IMR-90 (cell line): Measurements from ENCODE around the gene SFXN2. TPM values are rescaled to one million over a fixed set of nuclear protein-coding genes. Genes with fewer than 3 reads are reported as not detected.

Experiments
- polyA plus RNA-seq, 3 experiments: library from polyadenylated mRNA; depleted of rRNA; stranded (reverse); fragments of >200 nt; gene quantifications; 2 replicates each; pipeline ENCODE4 v1.2.3, GENCODE V29; 2012; ENCODE audit warnings: low replicate concordance in 1 of 3
- total RNA-seq: library from RNA; depleted of rRNA; stranded (reverse); fragments of >200 nt; gene quantifications from 2 replicates; pipeline ENCODE4 v1.2.3, GENCODE V29; 2012; rRNA removed

Gene SFXN2
- total and polyA plus RNA-seq, 2 of the 4 experiments (the other 2 are of a cell fraction): 6.9 to 11.7 TPM

Other genes starting within 250 kb of the SFXN2 start
- 126 and 157 TPM in 2 replicates for gene ACTR1A, start 211.9 kb upstream of the SFXN2 start, total RNA-seq
- gene ACTR1A, start 211.9 kb upstream of the SFXN2 start, polyA plus RNA-seq (2012; rRNA removed): 142 and 155 TPM in 2 replicates
- 2.2 TPM in 2 replicates for gene SUFU, start 210.7 kb upstream of the SFXN2 start, total RNA-seq
- gene SUFU, start 210.7 kb upstream of the SFXN2 start, polyA plus RNA-seq (2012; rRNA removed): 10.0 and 11.0 TPM in 2 replicates
- gene TRIM8, start 70.2 kb upstream of the SFXN2 start, total RNA-seq: 25.5 and 30.0 TPM in 2 replicates
- 124 and 126 TPM in 2 replicates for gene TRIM8, start 70.2 kb upstream of the SFXN2 start, polyA plus RNA-seq (2012; rRNA removed)
- 5.0 and 11.7 TPM in 2 replicates for gene ARL3, start 239 bp upstream of the SFXN2 start, total RNA-seq
- gene ARL3, start 239 bp upstream of the SFXN2 start, polyA plus RNA-seq (2012; rRNA removed): 12.9 and 14.3 TPM in 2 replicates
- 29.2 and 31.0 TPM in 2 replicates for gene WBP1L, start 29.3 kb downstream of the SFXN2 start, total RNA-seq
- 20.7 and 22.2 TPM in 2 replicates for gene WBP1L, start 29.3 kb downstream of the SFXN2 start, polyA plus RNA-seq (2012; rRNA removed)
- not detected in 2 replicates for gene CYP17A1, start 122.8 kb downstream of the SFXN2 start, total RNA-seq
- gene CYP17A1, start 122.8 kb downstream of the SFXN2 start, polyA plus RNA-seq (2012; rRNA removed): not detected in 2 replicates
- gene BORCS7, start 139.6 kb downstream of the SFXN2 start, total RNA-seq: 8.8 and 20.3 TPM in 2 replicates
- 17.4 and 19.4 TPM in 2 replicates for gene BORCS7, start 139.6 kb downstream of the SFXN2 start, polyA plus RNA-seq (2012; rRNA removed)
- gene AS3MT, start 154.8 kb downstream of the SFXN2 start, total RNA-seq: 3.6 and 7.5 TPM in 2 replicates
- 2.1 and 2.7 TPM in 2 replicates for gene AS3MT, start 154.8 kb downstream of the SFXN2 start, polyA plus RNA-seq (2012; rRNA removed)
- gene CNNM2, start 203.7 kb downstream of the SFXN2 start, total RNA-seq: 5.6 and 6.4 TPM in 2 replicates
- 4.7 and 5.6 TPM in 2 replicates for gene CNNM2, start 203.7 kb downstream of the SFXN2 start, polyA plus RNA-seq (2012; rRNA removed)